H4 (cell line): ENCODE results near the gene TMEM179B. TPM values are rescaled to one million over a fixed set of nuclear protein-coding genes. Genes with fewer than 3 reads are reported as not detected.
"Not testable (repeated sequence)": the region's sequence is repeated elsewhere in the genome, so short reads cannot be mapped to it uniquely, and the experiment has no call there.

Source experiments
- DNase-seq: peaks from one replicate; pipeline ENCODE4 v3.0.0-alpha.2; 2015; ENCODE audit warnings: low spot score
- total RNA-seq: library from RNA; depleted of rRNA; stranded (reverse); fragments of >200 nt; shearing (Covaris generic); gene quantifications from 2 replicates; pipeline ENCODE4 v1.2.3, GENCODE V29; 2014

TMEM179B gene
- total RNA-seq, 1 experiment from 2014 or later: 85.5 TPM

- DNase-seq: no peak
These were observed 1.8 kb downstream of the TMEM179B start for GRCh38 chr11:62788991-62789390.

DNA sequence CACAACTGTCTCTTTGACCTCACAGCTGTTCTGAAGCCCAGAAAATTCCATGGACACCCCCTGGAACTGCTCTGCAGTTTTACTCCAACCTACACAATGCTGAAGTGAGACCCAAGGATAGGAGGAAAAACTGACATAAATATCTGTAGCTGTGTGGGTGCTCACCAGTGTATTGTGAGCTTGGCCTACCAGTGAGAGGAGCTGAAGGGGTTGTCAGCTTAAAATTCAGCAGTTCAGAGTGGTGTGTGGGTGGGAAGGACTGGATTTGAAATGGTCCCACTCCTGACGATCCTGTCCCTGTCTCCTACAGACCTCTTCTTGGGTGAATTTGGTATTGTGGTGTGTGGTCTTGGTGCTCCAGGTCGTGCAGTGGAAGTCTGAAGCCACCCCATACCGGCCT, 2.4 kb downstream of the TMEM179B start:
- no peak for DNase-seq

DNA sequence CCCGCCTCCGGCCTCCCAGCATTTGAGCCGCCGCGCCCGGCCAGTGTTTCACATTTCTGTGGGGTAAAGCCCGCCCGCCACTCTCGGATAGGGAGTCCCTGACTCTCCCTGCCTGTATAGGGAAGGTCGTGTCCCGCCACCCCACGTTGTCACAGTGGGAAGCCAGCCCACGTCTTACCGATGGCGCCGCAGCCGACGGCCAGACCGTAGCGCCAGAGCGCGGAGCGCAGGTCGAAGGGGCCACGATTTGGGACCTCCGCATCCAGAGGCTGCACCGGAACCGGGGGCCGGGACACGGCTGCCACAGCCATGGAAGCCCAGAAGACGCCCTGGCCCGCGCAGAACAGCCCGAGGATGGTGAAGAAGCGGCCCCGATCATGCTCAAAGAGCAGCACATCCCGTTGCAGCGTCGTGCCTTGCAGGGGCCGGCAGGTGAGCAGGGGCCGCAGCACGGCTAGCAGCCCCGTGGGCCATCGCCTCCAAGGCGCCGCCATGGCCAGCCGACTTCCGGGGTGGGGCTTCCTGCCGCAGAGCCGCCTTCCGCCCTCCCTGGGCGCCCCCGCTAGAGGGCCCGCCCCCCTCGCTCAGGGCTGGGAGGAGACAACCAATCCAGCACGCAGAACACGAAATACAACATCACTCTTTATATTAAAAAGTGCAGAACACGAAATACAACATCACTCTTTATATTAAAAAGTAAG, 4.4 kb downstream of the TMEM179B start, which contains the start of gene TMEM223:
Gene TMEM223, minus strand, starts transcription at position 506 of the 701 bp plus-strand sequence. Its CDS starts 12 bp downstream, at position 494.
- DNase-seq: peak; percentile 72

DNA sequence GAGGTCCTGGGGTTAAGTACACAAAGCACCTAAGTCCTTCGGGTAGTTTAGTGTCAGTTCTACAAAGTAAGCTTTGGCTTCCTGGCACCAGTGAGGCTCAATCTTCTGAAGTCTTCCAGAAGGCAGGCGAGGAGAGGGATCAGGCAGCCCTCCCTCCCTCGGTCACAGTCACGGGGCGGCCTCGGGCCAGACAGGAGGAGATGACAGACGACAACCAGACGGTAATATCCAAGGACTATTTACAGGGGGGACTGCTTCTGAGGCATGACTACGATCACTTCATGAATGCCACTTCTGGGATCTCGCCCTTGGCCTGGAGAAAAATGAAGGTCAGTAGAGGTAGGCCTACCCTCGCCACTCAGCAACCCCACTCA, 5.0 kb downstream of the TMEM179B start:
- no peak for DNase-seq

GRCh38 chr11:62794201-62794775, 7.1 kb downstream of the TMEM179B start:
- DNase-seq: no peak

DNA sequence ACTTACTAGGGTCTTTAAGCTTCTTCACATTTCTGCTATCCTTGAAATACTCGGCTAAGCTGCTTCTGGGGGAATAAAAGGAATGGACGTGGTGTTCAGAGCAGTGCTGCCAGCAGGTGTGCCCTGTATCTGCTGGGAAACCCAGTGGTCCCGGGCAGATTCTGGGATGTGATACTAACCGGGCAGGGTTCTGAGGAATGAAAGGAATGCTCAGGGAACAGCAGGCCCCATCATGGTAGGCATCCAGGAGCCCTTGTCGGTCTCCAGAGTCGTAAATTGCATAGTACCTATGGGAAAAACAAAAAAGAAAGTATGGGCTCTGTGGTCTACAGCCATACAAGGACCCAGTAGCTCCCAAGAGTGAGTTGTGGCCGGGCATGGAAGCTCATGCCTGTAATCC, 9.1 kb downstream of the TMEM179B start:
- no peak for DNase-seq

DNA sequence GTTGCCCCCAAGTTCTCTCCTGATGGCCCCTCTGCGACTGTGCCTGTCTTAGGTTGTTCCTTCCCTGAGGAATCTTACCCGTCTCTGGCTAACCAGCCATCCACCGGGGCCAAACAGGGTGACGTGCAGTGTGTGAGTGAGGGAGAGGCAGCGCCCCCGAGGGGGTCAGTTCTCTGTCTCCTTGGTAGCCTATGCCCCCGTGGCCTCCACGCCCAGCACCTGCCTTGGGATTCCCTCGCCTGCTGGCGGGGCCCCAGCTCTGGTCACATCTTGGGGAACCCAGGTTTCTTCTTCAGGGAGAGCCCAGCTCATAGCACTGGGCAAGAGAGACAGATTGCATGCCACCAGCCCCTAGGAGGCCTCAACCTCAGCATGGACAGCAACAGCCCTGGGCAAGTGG, 12.3 kb downstream of the TMEM179B start:
- DNase-seq: no peak

DNA sequence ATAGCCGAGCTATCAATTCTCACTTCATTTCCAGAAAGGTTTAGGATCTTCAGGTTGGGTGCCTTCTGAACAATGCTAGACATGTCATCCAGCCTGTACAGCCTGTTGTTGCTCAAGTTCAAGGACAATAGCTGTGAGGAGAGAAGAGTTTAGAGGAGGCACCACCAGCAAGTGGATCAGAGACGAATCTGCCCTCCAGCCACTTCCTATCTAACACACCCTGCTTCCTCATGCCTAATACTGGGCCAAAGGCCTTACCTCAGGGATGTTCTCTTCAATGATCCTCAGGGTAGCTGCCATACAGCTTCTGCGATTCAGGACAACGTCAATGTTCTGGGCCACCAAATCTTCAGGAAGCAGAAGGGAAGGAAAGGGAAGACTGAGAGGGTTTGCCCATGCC, 13.9 kb downstream of the TMEM179B start:
- no peak for DNase-seq

- DNase-seq: no peak
These were observed 17.3 kb downstream of the TMEM179B start for GRCh38 chr11:62804310-62805075.

GRCh38 chr11:62805076-62805892, 18.1 kb downstream of the TMEM179B start, which contains the start of gene NXF1:
Gene NXF1 (minus strand): TSS chr11:62805440. CDS start chr11:62805356, 84 bp downstream.
- DNase-seq: peak; percentile 88

DNA sequence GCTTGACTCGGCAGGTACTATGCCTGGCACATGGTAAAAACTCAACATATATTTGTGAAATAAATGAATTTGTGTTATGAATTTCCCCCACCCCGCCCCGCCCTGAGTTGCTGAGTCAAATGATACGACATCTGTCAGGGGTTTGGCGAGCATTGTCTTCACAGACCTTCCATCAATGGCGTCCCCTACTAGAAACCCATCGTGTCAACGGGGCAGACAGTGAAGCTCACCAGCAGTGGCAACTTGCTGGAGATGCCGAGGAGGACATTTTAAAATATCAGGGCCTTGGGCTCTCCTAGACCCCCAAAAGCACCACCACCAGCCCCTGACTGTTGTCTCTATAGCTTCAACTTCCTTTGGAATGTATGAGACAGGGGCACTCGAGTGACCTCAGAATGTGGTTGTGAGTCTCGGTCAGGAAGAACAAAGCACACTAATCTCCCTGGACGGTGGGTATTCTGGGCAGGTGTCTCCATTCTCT, 18.8 kb downstream of the TMEM179B start:
- no peak for DNase-seq

GRCh38 chr11:62806611-62807121, 19.5 kb downstream of the TMEM179B start:
- no peak for DNase-seq

GRCh38 chr11:62810748-62811147, 23.5 kb downstream of the TMEM179B start:
- DNase-seq: no peak

- DNase-seq: no peak
These were observed 24.5 kb downstream of the TMEM179B start for GRCh38 chr11:62811659-62812058.

GRCh38 chr11:62816557-62816956, 29.4 kb downstream of the TMEM179B start:
- DNase-seq: no peak

DNA sequence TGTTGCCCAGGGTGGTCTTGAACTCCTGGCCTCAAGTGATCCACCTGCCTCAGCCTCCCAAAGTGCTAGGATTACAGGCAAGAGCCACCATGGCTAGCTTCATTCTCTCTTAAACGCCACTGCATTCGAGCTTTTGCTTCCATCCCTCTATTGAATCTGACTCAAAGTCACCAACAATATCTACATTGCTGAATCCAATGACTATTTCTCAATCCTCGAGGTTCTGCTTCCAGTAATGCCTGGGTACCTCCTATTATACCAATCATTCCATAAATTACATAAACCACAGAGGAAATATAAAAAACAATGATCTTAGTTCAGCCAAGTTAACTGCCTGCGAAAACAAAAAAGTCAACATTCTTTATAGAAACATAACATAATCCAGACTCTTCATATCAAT, 29.9 kb downstream of the TMEM179B start:
- DNase-seq: no peak

GRCh38 chr11:62823677-62824076, 36.5 kb downstream of the TMEM179B start:
- no peak for DNase-seq

GRCh38 chr11:62828130-62828529, 40.9 kb downstream of the TMEM179B start:
- DNase-seq: not testable (repeated sequence)

GRCh38 chr11:62830904-62831519, 43.8 kb downstream of the TMEM179B start:
- no peak for DNase-seq

DNA sequence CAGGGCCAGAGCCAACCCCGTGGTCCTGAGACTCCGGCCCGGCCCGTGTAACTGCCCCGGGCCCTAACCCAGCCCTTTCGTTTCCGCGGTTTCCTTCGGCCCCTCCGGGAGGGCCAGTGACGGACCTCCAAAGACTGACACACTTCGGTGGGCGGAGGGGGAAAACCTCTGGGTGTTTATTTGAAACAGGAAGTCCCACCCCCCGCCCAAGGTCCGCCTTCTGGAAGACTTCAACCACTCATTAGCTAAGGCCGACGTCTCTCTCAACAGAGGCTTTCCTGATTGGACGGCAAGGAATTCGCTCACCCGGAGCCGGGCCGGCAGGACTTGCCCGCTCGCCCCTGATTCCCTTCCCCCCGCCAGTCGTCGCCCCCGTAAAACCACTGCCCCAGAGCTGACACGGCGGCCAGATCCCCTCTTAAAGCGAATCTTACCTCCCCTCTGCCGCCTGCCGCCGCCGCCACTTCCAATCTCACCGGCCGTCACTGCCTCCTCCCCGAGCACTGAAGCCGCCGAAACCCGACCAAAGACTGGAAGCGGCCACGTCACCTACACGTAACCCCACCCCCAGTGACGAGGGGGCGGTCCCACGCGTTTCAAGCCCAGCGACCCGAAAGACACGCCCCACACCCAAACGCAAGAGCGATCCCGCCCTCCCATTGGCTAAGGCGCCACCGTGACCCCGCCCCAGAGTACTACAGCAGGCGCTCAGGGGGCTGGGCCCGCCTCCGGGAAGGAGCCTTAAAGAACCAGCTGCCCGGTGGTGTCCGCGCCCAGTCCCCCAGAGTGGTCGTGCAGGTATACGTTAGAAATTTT, 44.5 kb downstream of the TMEM179B start, which contains the start of gene STX5:
Gene STX5, minus strand, starts transcription at position 532 of the 816 bp plus-strand sequence. CDS start 808 bp downstream, outside the sequence.
- peak; percentile 96 for DNase-seq
